NCI-H2081 (cell line): ENCODE results near the gene MRPS2.
A peak's percentile ranks its signal among the peaks of the same experiment; 100 is the strongest.
"Not testable (repeated sequence)": the region's sequence is repeated elsewhere in the genome, so short reads cannot be mapped to it uniquely, and the experiment has no call there.

Experiments used
- DNase-seq, 2 experiments: peaks; one replicate each; lab custom pipeline; 2025; lab: John Stamatoyannopoulos, UW

MRPS2 gene

GRCh38 chr9:135499326-135500070 lies 984 bp upstream of the MRPS2 start:
- peak; percentile 79 for DNase-seq

GRCh38 chr9:135500071-135500524 lies 384 bp upstream of the MRPS2 start:
- DNase-seq = no peak

GRCh38 chr9:135501261-135502167 lies 1.0 kb downstream of the MRPS2 start:
- DNase-seq = peak in 1 of 2 experiments; percentile 48

GRCh38 chr9:135502168-135502872 lies 1.8 kb downstream of the MRPS2 start:
- no peak for DNase-seq

GRCh38 chr9:135502873-135503321 lies 2.4 kb downstream of the MRPS2 start:
- no peak for DNase-seq

GRCh38 chr9:135503371-135504261 lies 3.1 kb downstream of the MRPS2 start:
- DNase-seq = no peak

GRCh38 chr9:135504262-135505243 lies 4.1 kb downstream of the MRPS2 start:
- peak; percentile 5 to 34 for DNase-seq

- DNase-seq = no peak
Measured at GRCh38 chr9:135505406-135506187, 5.1 kb downstream of the MRPS2 start.

GRCh38 chr9:135506327-135507103 lies 6.0 kb downstream of the MRPS2 start:
- DNase-seq = no peak

GRCh38 chr9:135507104-135508035 lies 6.9 kb downstream of the MRPS2 start:
- no peak for DNase-seq

- DNase-seq = no peak
Measured at GRCh38 chr9:135508211-135508820, 7.8 kb downstream of the MRPS2 start.

- no peak for DNase-seq
Measured at GRCh38 chr9:135509458-135509857, 9.0 kb downstream of the MRPS2 start.

- no peak for DNase-seq
Measured at GRCh38 chr9:135512241-135512603, 11.7 kb downstream of the MRPS2 start.

- no peak for DNase-seq
Measured at GRCh38 chr9:135512904-135513303, 12.4 kb downstream of the MRPS2 start.

- no peak for DNase-seq
Measured at GRCh38 chr9:135513351-135513846, 12.9 kb downstream of the MRPS2 start.

- DNase-seq = not testable (repeated sequence)
Measured at GRCh38 chr9:135513906-135514305, 13.4 kb downstream of the MRPS2 start.
